HG03159 (cell line): ENCODE measurements around the gene ZNF786.
"Not testable (repeated sequence)": the region's sequence is repeated elsewhere in the genome, so short reads cannot be mapped to it uniquely, and the experiment has no call there.

Experiments used
- ATAC-seq: cut with Tn5 transposase; IDR thresholded peaks from one replicate; pipeline ENCODE4 v1.9.1; 2021; ENCODE audit warnings: mild to moderate bottlenecking, moderate library complexity; ENCODE audit not compliant: unreplicated experiment

ZNF786 gene

GRCh38 chr7:149038641-149039040, 51.9 kb downstream of the ZNF786 start:
- ATAC-seq, result not testable (repeated sequence)

GRCh38 chr7:149036676-149037075, 53.8 kb downstream of the ZNF786 start:
- ATAC-seq, result no peak

GRCh38 chr7:149031353-149031910, 59.1 kb downstream of the ZNF786 start:
- ATAC-seq, result no peak

- ATAC-seq, result not testable (repeated sequence)
These were observed 60.1 kb downstream of the ZNF786 start for GRCh38 chr7:149030439-149030838.

GRCh38 chr7:149028346-149029109, 62.0 kb downstream of the ZNF786 start, which contains the start of gene PDIA4:
Gene PDIA4, minus strand, starts transcription at chr7:149028505. Its CDS starts 97 bp downstream, at chr7:149028408.
- ATAC-seq, result peak; percentile 90

- ATAC-seq, result no peak
These were observed 62.7 kb downstream of the ZNF786 start for GRCh38 chr7:149027611-149028345.

GRCh38 chr7:149027055-149027454, 63.5 kb downstream of the ZNF786 start:
- ATAC-seq, result no peak

GRCh38 chr7:149023662-149024061, 66.9 kb downstream of the ZNF786 start:
- ATAC-seq, result no peak

GRCh38 chr7:149022756-149023360, 67.7 kb downstream of the ZNF786 start:
- ATAC-seq, result no peak

- ATAC-seq, result no peak
These were observed 68.8 kb downstream of the ZNF786 start for GRCh38 chr7:149021725-149022062.

- no peak for ATAC-seq
These were observed 70.0 kb downstream of the ZNF786 start for GRCh38 chr7:149020483-149020882.
